ENCODE measurements around the gene UMOD. TPM values are rescaled to one million over a fixed set of nuclear protein-coding genes. Genes with fewer than 3 reads are reported as not detected.
"Not testable (repeated sequence)": the region's sequence is repeated elsewhere in the genome, so short reads cannot be mapped to it uniquely, and the experiment has no call there.

The UMOD gene
- total RNA-seq, 2 donors from 2014 or later = not detected

DNA sequence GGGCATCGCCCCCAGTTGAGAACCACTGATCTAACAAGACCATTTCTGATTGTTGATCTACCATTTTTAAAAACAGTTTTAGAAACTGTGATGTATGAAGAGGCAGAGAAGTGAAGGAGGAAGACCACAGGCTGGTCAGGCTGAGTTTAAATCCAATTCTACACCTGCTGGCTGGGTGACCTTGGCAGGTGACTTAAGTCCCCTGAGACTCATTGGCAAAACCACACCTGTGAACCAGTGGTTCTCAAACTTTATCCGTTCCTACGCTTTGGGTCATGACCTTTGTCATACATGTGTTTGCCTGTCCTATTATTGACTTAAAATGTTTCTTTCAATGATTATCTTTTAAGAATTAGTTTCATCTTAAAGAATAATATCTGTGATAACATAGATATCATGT is 27.5 kb downstream of the UMOD start:
- no peak for DNase-seq
- no peak for ATAC-seq
- Mint-ChIP-seq H3K36me3 (ENCODE audit: low read depth) (no peaks in the 10 kb centered on the region), H3K4me3 (no peak overlapping the region), H3K4me1 (no peaks in the 10 kb centered on the region), H3K27ac (no peak overlapping the region), H3K27me3 (no peaks in the 10 kb centered on the region)
- H3K9me3 ChIP-seq (ENCODE audit: control insufficient read depth, low read length, poor library complexity, severe bottlenecking) = no peaks in the 10 kb centered on the region

DNA sequence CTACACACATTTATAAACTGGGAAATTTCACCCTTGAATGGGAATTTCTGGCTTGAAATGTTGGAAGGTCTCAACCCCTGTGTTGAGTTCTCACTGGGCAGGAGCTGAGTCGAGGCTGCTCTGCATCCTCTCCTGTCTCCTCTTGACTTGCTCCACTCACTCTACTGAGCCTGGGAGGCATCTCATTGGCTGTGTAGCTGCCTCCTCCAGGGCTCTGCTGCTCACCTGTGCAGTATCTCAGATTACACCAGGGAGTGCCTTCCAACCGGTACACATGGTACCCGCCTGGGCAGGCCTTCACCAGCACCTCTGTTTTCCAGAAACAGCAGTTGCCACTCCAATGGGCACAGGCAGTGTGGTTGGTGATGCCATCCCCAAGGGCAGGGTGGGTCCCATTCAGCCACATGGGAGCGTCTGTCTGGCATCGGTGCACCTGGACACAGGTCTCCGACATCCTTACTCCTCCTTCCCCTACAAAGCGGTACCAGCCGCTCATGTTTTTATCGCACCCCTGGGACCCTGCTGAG is 28.9 kb downstream of the UMOD start:
- H3K4me3 Mint-ChIP-seq = no peak overlapping the region
- H3K27ac Mint-ChIP-seq = no peak overlapping the region
- DNase-seq = no peak
- no peaks in the 10 kb centered on the region for H3K27me3 Mint-ChIP-seq
- no peak for ATAC-seq
- H3K9me3 ChIP-seq (ENCODE audit: control insufficient read depth, low read length, poor library complexity, severe bottlenecking) = no peaks in the 10 kb centered on the region
- H3K4me1 Mint-ChIP-seq = no peaks in the 10 kb centered on the region
- no peaks in the 10 kb centered on the region for H3K36me3 Mint-ChIP-seq (ENCODE audit: low read depth)

DNA sequence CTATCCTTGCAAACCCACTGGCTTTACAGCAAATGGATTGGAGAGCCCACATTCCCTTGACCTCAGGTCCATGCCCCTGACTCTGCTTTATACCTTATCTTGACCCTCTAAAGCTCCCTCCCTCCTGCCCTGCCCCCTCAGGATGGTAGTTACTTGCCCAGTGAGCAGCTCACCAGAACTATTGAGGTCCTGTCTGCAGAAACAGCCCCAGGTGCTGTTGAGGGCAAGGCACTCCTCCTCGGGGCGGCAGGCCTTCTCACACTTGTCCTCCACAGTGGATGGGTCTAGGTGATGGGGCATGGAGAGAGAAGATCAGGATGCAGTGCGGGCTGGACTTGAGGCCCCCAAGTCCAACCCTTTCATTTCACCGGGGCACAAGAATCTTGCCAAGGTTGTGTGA is 29.8 kb downstream of the UMOD start:
- Mint-ChIP-seq H3K36me3 (ENCODE audit: low read depth) (no peaks in the 10 kb centered on the region), H3K27ac (no peak overlapping the region), H3K27me3 (peaks cover 6% of the 10 kb centered on the region), H3K4me3 (no peak overlapping the region), H3K4me1 (no peaks in the 10 kb centered on the region)
- DNase-seq (no peak), ATAC-seq (no peak)
- no peaks in the 10 kb centered on the region for H3K9me3 ChIP-seq (ENCODE audit: control insufficient read depth, low read length, poor library complexity, severe bottlenecking)

DNA sequence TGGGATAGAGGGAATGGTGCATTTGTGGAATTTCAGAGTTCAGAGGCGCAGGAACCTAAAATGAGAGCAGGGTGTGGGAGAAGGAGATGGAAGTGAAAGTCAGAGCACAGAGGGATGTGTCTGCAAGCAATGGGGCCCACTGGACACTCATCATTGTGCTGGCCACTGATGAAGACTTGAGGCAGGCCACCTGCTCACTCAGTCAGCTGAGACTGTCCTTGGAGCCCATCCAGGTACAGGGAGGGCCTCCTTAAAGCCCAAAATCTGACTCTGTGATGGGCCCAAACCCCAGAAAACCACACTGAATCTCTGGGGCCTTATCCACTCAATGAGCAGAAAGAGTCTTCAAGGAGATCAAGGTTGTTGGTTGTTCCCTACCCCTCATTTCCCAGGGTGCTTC is 30.8 kb downstream of the UMOD start:
- no peaks in the 10 kb centered on the region for H3K4me1 Mint-ChIP-seq

DNA sequence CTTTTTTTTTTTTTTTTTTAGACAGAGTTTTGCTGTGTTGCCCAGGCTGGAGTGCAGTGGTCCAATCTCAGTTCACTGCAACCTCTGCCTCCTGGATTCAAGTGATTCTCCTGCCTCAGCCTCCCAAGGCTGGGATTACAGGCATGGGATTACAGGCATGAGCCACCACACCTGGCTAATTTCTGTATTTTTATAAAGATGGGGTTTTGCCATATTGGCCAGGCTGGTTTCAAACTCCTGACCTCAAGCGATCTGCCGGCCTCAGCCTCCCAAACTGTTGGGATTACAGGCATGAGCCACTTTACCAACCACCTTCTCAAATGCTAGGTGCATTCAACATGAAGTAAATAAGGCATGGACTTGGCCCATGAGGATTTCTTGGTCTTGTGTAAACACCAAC is 31.5 kb downstream of the UMOD start:
- H3K36me3 Mint-ChIP-seq (ENCODE audit: low read depth); H3K4me1 Mint-ChIP-seq; ATAC-seq: not testable (repeated sequence)

More for the DNA sequence above, 30.8 kb downstream of the UMOD start:
- no peaks in the 10 kb centered on the region for H3K9me3 ChIP-seq (ENCODE audit: control insufficient read depth, low read length, poor library complexity, severe bottlenecking)
- Mint-ChIP-seq H3K4me3 (no peak overlapping the region), H3K27ac (no peak overlapping the region), H3K27me3 (peaks cover 7% of the 10 kb centered on the region), H3K36me3 (ENCODE audit: low read depth) (peaks cover under 1% of the 10 kb centered on the region)
- no peak for DNase-seq
- ATAC-seq = no peak

DNA sequence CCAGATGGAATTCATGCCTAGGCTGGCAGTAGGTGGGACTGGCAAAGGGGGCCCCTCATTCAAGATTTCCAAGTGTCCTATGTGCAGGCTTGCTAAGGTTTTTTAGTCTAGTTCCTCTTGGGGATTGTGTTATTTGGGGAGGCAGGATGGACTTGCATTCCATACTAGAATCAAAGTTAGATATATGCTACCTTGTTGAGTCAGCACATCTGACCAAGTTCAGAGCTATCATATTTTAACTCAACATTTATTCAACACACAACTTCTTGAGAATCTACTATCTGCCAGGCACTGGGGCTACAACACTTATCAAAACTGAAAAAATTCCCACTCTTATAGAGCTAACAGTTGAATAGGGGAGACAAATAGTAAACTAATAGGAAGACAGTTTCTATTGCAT is 31.9 kb downstream of the UMOD start:
- Mint-ChIP-seq H3K4me1 (no peaks in the 10 kb centered on the region), H3K36me3 (ENCODE audit: low read depth) (peaks cover 2% of the 10 kb centered on the region), H3K27ac (no peak overlapping the region), H3K4me3 (no peak overlapping the region), H3K27me3 (peaks cover 7% of the 10 kb centered on the region)
- no peaks in the 10 kb centered on the region for H3K9me3 ChIP-seq (ENCODE audit: control insufficient read depth, low read length, poor library complexity, severe bottlenecking)
- no peak for DNase-seq
- no peak for ATAC-seq

More for the DNA sequence above, 31.5 kb downstream of the UMOD start:
- not testable (repeated sequence) for H3K9me3 ChIP-seq (ENCODE audit: control insufficient read depth, low read length, poor library complexity, severe bottlenecking); DNase-seq; H3K4me3 Mint-ChIP-seq; H3K27ac Mint-ChIP-seq; H3K27me3 Mint-ChIP-seq

DNA sequence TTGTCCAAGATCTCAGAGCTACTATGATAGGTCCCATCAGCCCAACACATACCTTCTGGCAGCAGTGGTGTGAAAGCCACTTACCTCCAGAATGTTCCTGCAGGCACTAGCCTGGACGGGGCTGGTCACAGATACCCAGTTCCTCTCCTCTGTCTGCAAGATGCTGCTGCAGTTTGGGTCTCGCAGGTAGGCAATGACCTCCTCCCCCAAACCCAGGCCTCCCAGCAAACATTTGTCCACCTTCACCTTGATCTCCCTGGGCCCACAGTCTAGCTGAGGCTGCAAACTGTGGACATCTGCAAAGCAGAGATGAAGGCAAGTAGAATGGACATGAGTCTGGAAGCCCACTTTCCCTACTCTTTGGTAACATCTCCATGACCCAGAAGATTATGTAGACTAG is 32.3 kb downstream of the UMOD start:
- peaks cover 2% of the 10 kb centered on the region for H3K36me3 Mint-ChIP-seq (ENCODE audit: low read depth)
- peaks cover 7% of the 10 kb centered on the region for H3K27me3 Mint-ChIP-seq
- ATAC-seq (no peak), DNase-seq (no peak)
- H3K9me3 ChIP-seq (ENCODE audit: control insufficient read depth, low read length, poor library complexity, severe bottlenecking) = no peaks in the 10 kb centered on the region
- H3K27ac Mint-ChIP-seq = no peak overlapping the region
- no peaks in the 10 kb centered on the region for H3K4me1 Mint-ChIP-seq
- H3K4me3 Mint-ChIP-seq = no peak overlapping the region

DNA sequence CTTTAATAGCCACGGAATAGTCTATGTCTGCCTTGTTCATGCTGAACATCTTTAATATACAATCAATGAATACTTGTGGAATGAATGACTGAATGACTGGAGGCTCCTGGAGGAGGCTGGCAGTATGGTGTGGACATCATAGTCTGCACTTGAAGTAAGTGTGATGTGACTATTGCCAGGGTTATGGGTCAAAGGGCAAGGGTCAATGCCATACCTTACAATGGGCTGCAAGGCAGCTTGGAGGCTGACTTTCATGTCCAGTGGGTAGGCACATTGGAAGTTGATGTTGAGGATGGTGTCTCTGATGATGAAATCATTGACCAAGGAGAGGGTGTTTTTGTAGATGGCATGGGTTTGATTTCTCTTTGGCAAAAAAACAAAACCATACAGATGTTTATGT is 33.1 kb downstream of the UMOD start:
- DNase-seq (no peak), ATAC-seq (no peak)
- no peaks in the 10 kb centered on the region for H3K9me3 ChIP-seq (ENCODE audit: control insufficient read depth, low read length, poor library complexity, severe bottlenecking)
- no peak overlapping the region for H3K4me3 Mint-ChIP-seq
- H3K36me3 Mint-ChIP-seq (ENCODE audit: low read depth) = peaks cover 2% of the 10 kb centered on the region
- H3K4me1 Mint-ChIP-seq = no peaks in the 10 kb centered on the region
- H3K27me3 Mint-ChIP-seq = peaks cover 7% of the 10 kb centered on the region
- no peak overlapping the region for H3K27ac Mint-ChIP-seq

DNA sequence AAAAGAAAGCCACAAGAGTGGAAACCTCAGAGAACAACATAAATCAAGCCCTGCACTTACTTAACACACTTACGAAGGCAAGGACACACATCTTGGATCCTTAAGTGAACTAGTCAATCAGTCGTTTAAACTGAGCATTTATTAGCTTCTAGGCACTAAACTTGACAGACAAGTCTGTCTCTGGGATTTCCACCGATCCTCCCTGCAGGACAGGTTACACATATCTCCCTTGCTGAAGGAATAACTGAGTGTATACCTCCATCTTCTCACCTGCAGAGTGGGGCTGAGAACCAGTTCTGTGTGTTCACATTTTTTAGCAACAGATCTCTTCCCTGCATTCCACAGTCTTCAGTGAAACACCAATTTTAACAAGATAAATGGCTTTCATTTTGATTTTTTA is 34.1 kb downstream of the UMOD start:
- ATAC-seq = no peak
- no peaks in the 10 kb centered on the region for H3K9me3 ChIP-seq (ENCODE audit: control insufficient read depth, low read length, poor library complexity, severe bottlenecking)
- no peak for DNase-seq
- H3K4me3 Mint-ChIP-seq = no peak overlapping the region
- peaks cover 2% of the 10 kb centered on the region for H3K36me3 Mint-ChIP-seq (ENCODE audit: low read depth)
- peaks cover 7% of the 10 kb centered on the region for H3K27me3 Mint-ChIP-seq
- H3K27ac Mint-ChIP-seq = no peak overlapping the region
- no peaks in the 10 kb centered on the region for H3K4me1 Mint-ChIP-seq

DNA sequence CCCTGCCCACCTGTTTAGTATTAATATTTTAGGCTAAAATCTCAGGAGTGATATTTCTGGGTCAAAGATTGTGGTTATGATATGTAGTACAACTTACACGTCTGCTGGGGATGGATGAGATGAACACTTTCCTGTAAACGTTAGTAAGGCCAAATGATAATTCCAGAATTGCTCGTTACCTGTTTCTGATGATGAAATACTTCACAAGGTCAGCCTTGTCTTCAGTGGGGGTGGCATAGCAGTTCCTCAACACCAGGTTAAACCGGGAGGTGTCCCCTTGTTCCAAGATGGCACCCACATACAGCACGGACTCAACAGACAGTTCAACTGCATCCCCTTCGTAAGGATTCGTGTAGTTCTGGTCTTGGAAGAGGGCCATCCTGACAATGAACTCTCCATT is 34.5 kb downstream of the UMOD start:
- peaks cover 7% of the 10 kb centered on the region for H3K27me3 Mint-ChIP-seq
- no peak overlapping the region for H3K4me3 Mint-ChIP-seq
- H3K36me3 Mint-ChIP-seq (ENCODE audit: low read depth) = peaks cover 2% of the 10 kb centered on the region
- no peak overlapping the region for H3K27ac Mint-ChIP-seq
- no peak for ATAC-seq
- no peaks in the 10 kb centered on the region for H3K9me3 ChIP-seq (ENCODE audit: control insufficient read depth, low read length, poor library complexity, severe bottlenecking)
- H3K4me1 Mint-ChIP-seq = no peaks in the 10 kb centered on the region
- DNase-seq = no peak

DNA sequence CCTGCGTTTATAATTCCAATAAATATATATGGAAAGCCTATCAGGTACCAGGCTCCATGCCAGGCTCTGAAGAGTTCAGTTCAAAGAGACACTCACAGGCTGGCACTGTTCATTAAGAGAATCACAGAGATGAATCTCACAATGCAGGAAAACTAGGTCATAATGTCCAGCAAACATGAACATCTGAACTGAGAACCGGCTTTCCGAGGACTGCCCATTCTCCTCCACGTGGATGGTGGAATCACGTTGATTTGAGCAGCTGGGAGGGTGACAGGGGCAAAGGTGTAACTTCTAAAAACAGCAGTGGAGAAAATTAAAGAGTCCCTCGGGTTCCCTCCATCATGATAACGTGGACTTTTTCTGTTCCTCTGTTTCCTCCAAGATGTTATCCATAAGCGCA is 35.4 kb downstream of the UMOD start:
- H3K4me3 Mint-ChIP-seq = no peak overlapping the region
- ATAC-seq = no peak
- no peak for DNase-seq
- H3K27me3 Mint-ChIP-seq = peaks cover 7% of the 10 kb centered on the region
- no peak overlapping the region for H3K27ac Mint-ChIP-seq
- no peaks in the 10 kb centered on the region for H3K9me3 ChIP-seq (ENCODE audit: control insufficient read depth, low read length, poor library complexity, severe bottlenecking)
- H3K36me3 Mint-ChIP-seq (ENCODE audit: low read depth) = peaks cover 2% of the 10 kb centered on the region
- no peaks in the 10 kb centered on the region for H3K4me1 Mint-ChIP-seq

DNA sequence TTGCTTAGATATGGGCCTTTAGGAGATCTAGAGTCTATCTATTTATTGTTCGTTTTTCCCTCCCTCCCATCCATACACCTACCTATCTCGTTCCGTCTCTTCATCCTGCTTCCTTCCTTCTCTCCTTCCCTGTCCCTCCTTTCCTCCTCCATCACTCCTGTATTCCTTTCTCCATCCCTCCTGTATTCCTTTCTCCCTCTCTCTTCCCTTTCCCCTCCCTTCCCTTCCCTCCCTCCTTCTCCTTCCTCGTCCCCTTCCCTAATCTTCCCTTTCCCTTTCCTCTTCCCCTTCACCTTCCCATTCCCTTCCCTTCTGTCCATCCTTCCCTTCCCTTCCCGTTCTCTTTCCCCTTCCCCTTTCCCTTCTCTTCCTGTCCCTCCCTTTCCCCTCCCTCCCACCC is 35.8 kb downstream of the UMOD start:
- H3K9me3 ChIP-seq (ENCODE audit: control insufficient read depth, low read length, poor library complexity, severe bottlenecking) = no peaks in the 10 kb centered on the region
- Mint-ChIP-seq H3K4me1 (no peaks in the 10 kb centered on the region), H3K27ac (no peak overlapping the region), H3K27me3 (peaks cover 7% of the 10 kb centered on the region), H3K4me3 (no peak overlapping the region), H3K36me3 (ENCODE audit: low read depth) (peaks cover 2% of the 10 kb centered on the region)
- no peak for DNase-seq
- ATAC-seq = no peak

DNA sequence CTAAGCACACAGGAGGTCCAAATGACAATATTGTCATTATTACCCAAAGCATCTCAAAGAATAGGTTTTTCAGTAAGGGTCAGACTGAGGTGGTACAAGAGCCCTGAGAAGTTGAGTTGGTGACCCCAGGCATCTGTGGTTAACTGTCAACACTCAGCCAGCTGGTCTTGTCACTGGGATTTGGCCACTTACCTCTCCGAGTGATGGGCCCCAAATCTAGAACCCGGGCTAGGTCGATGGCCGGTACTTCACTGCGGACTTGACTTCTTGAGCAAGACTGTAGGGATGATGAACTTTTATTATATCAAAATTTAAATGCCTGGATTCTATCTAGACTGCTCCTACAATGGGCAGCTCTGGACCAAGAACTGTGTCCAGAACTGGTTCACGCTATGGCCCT is 36.8 kb downstream of the UMOD start:
- Mint-ChIP-seq H3K4me1 (no peaks in the 10 kb centered on the region), H3K27me3 (peaks cover 7% of the 10 kb centered on the region), H3K4me3 (no peak overlapping the region), H3K36me3 (ENCODE audit: low read depth) (peaks cover 2% of the 10 kb centered on the region), H3K27ac (no peak overlapping the region)
- H3K9me3 ChIP-seq (ENCODE audit: control insufficient read depth, low read length, poor library complexity, severe bottlenecking) = no peaks in the 10 kb centered on the region
- DNase-seq (no peak), ATAC-seq (no peak)

DNA sequence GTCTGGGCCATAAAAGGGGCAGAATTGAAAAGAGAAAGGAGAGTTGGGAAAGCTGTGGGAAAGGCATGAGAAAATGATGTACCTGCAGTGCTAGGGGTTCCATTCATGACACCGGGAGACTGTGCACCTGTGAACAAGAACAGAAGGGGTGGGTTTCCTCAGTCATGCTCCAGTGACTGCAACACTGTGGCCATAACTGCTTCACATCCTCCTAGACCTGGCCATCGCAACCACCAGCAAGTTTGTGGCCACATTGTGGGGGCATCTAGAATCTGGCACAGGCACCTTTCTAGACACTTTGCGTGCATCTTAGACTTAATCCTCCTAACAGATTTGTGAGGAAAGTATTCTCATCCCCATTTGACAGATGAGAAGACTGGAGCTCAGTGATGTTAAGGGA is 37.9 kb downstream of the UMOD start:
- Mint-ChIP-seq H3K4me3 (no peak overlapping the region), H3K27ac (no peak overlapping the region), H3K27me3 (peaks cover 7% of the 10 kb centered on the region), H3K36me3 (ENCODE audit: low read depth) (peaks cover 2% of the 10 kb centered on the region), H3K4me1 (no peaks in the 10 kb centered on the region)
- ATAC-seq = no peak
- H3K9me3 ChIP-seq (ENCODE audit: control insufficient read depth, low read length, poor library complexity, severe bottlenecking) = no peaks in the 10 kb centered on the region
- no peak for DNase-seq
